Measurements from ENCODE around the gene RALGPS1.
A peak's percentile ranks its signal among the peaks of the same experiment; 100 is the strongest.

RALGPS1 gene

GRCh38 chr9:127180457-127181314, 266.1 kb downstream of the RALGPS1 start:
- in situ Hi-C loops (cut with MboI; ENCODE audit: low pct_unique_long_range_greater_than_20kb, low sequenced_read_pairs, unreplicated experiment): no loop called here

DNA sequence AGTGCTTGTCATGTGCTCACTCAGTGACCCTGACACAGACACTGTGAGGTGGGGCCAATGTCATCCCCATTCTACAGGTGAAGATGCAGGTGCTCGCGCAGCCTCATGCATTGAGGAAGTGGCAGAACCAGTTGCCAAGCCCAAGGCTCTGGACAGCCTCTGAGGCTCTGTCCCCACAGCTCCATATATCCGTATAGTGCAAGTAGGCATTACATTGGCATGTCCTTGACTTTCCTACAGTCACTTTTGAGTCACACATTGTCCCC, 266.7 kb downstream of the RALGPS1 start:
- in situ Hi-C loops (cut with MboI; ENCODE audit: low pct_unique_long_range_greater_than_20kb, low sequenced_read_pairs, unreplicated experiment): no loop called here
- TF ChIP-seq, protein P1, sequence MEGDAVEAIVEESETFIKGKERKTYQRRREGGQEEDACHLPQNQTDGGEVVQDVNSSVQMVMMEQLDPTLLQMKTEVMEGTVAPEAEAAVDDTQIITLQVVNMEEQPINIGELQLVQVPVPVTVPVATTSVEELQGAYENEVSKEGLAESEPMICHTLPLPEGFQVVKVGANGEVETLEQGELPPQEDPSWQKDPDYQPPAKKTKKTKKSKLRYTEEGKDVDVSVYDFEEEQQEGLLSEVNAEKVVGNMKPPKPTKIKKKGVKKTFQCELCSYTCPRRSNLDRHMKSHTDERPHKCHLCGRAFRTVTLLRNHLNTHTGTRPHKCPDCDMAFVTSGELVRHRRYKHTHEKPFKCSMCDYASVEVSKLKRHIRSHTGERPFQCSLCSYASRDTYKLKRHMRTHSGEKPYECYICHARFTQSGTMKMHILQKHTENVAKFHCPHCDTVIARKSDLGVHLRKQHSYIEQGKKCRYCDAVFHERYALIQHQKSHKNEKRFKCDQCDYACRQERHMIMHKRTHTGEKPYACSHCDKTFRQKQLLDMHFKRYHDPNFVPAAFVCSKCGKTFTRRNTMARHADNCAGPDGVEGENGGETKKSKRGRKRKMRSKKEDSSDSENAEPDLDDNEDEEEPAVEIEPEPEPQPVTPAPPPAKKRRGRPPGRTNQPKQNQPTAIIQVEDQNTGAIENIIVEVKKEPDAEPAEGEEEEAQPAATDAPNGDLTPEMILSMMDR (IDR thresholded peaks at IDR 0.05; ENCODE audit: extremely low read depth, insufficient read depth, missing control alignments): no peak
- no peak for DNase-seq (ENCODE audit: low spot score)

More at GRCh38 chr9:127180457-127181314, 266.1 kb downstream of the RALGPS1 start:
- TF ChIP-seq, protein P1 (IDR thresholded peaks at IDR 0.05; ENCODE audit: extremely low read depth, insufficient read depth, missing control alignments): no peak
- no peak for DNase-seq (ENCODE audit: low spot score)

- no peak for DNase-seq (ENCODE audit: low spot score)
- in situ Hi-C loops (cut with MboI; ENCODE audit: low pct_unique_long_range_greater_than_20kb, low sequenced_read_pairs, unreplicated experiment): no loop called here
- TF ChIP-seq, protein P1 (IDR thresholded peaks at IDR 0.05; ENCODE audit: extremely low read depth, insufficient read depth, missing control alignments): no peak
These were observed 267.1 kb downstream of the RALGPS1 start for GRCh38 chr9:127181595-127182190.

DNA sequence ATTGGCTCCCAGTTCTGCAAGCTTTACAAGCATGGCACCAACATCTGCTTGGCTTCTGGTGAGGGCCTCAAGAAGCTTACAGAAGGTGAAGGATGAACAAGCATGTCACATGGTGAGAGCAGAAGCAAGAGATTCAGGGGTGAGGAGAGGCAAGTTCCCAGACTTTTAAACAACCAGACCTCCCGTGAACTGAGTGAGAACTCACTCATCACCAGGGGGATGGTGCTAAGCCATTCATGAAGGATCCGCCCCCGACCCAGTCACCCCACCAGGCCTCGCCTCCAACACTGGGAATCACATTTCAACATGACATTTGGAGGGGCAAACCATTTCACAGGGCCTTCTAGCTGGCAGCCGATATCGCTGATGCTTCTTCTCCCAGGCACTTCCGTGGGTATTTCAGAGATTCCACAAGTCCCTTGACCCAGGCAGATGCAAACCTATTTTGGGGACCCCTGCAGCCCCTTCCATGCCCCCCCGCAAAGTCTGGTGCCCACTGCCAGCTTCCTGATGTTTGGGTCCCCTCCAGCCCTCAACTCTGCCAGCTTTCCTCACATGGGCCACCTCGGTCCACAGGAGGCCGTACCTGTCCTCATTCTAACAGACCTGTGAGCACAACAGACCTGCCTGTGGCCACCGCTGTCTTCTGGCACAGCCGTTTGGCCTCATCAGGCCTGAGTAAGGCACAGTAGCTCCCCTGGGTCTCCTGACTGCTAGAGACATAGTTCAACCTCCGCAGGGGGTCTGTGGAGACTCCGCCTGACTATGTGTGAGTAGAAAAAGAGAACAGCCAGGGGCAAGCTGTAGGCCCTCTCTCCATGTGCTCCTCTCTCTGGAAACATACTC, 268.5 kb downstream of the RALGPS1 start:
- in situ Hi-C loops (cut with MboI; ENCODE audit: low pct_unique_long_range_greater_than_20kb, low sequenced_read_pairs, unreplicated experiment): no loop called here
- DNase-seq (ENCODE audit: low spot score): no peak

DNA sequence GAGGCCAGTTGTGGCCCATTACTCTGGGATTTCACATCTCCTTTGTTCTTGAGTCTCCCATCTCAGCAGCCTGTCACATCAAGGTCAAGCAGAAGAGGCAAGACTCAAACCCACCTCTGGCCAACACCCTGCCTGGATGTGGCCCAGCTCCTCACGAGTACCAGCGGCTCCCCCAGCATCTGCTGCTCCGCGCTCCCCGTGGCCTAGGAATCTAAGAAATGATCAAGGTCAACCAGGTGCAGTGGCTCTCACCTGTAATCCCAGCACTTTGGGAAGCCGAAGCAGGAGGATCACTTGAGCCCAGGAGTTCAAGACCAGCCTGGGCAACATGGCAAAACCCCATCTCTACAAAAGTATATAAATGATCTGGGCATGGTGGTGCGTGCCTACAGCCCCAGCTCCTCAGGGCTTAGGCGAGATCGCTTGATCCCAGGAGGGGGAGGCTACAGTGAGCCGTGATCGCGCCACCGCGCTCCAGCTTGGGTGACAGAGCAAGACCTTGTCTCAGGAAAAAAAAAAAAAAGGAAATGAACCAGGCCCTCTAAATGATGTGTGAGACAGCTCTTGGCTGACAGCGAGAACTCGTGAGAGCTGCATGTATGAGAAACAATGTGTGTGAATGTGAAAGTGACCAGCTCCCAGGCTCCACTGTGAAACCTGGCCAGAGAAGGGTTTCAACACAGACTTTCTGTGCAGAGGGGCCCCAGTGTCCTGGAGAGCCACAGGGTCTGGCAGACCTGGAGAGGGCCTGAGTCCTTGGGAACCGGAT, 269.4 kb downstream of the RALGPS1 start:
- TF ChIP-seq, protein P1 (IDR thresholded peaks at IDR 0.05; ENCODE audit: extremely low read depth, insufficient read depth, missing control alignments): no peak
- DNase-seq (ENCODE audit: low spot score): peak; percentile 86
- in situ Hi-C loops (cut with MboI; ENCODE audit: low pct_unique_long_range_greater_than_20kb, low sequenced_read_pairs, unreplicated experiment): no loop called here

More for the DNA sequence above, 268.5 kb downstream of the RALGPS1 start:
- TF ChIP-seq, protein P1 (IDR thresholded peaks at IDR 0.05; ENCODE audit: extremely low read depth, insufficient read depth, missing control alignments): no peak

DNA sequence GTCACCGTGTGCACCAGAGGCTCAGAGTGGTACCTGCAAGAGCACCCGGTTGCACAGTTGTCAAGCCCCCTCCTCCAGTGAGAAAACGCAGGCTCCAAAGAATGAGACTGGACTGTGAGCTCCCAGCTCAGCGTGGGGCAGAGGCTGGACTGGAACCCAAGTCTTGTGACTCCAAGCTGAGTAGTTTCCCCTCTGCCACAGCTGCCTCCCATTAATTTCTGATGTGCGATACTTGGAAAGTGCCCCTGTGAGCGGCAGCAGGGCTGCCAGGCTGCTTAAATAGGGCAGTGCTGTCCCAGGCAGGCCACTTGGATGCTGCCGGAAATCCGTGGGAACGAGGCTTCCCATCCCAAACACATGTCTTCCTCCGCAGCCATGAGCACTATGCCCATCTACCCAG, 270.1 kb downstream of the RALGPS1 start:
- no peak for DNase-seq (ENCODE audit: low spot score)
- in situ Hi-C loops (cut with MboI; ENCODE audit: low pct_unique_long_range_greater_than_20kb, low sequenced_read_pairs, unreplicated experiment): no loop called here
- TF ChIP-seq, protein P1 (IDR thresholded peaks at IDR 0.05; ENCODE audit: extremely low read depth, insufficient read depth, missing control alignments): no peak
